ENCODE data around the gene FRRS1L. TPM values are rescaled to one million over a fixed set of nuclear protein-coding genes. Genes with fewer than 3 reads are reported as not detected.

FRRS1L gene
- total RNA-seq, 1 experiment from 2014 or later, result 0.05 TPM

Other genes with a start within 250 kb of the FRRS1L start
- 14.2 and 27.6 TPM in 2 replicates for gene ELP1, start 233.1 kb downstream of the FRRS1L start, total RNA-seq (2014; rRNA removed; shearing (Covaris generic))
- gene ABITRAM, start 232.8 kb downstream of the FRRS1L start, total RNA-seq (2014; rRNA removed; shearing (Covaris generic)), result 10.7 and 11.8 TPM in 2 replicates
- gene CTNNAL1, start 153.8 kb downstream of the FRRS1L start, total RNA-seq (2014; rRNA removed; shearing (Covaris generic)), result 105 and 168 TPM in 2 replicates
- 44.0 and 56.8 TPM in 2 replicates for gene TMEM245, start 47.3 kb downstream of the FRRS1L start, total RNA-seq (2014; rRNA removed; shearing (Covaris generic))
- gene EPB41L4B, start 153.8 kb upstream of the FRRS1L start, total RNA-seq (2014; rRNA removed; shearing (Covaris generic)), result 4.7 and 6.5 TPM in 2 replicates